ENCODE data around the gene NUP62CL. TPM values are rescaled to one million over a fixed set of nuclear protein-coding genes. Genes with fewer than 3 reads are reported as not detected.

NUP62CL gene
- polyA plus RNA-seq, 4 donors, result 11.5 to 12.4 (median 11.7) TPM

- DNase-seq (ENCODE audit: low read depth in 4 of 4, low spot score in 2 of 4), result no peak
These were observed 51.2 kb downstream of the NUP62CL start for GRCh38 chrX:107154787-107155620.

DNA sequence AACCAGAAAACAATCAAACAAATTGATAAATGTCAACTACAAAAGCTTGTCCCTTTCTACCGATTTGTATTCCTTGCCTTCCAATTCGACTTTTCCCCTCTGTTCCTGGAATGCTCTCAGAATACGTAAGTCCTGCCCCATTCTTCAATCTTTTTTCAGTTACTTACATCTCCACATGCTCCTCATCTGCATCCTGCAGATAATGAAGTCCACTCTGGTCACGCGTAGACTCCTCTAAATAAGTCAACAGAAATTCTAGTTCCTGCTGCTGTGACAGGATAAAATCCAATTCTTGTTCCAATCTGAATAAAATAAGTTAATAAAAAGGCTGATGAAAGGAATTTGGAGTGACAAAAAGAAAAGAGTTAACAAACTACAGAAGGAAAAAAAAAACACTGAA is 53.2 kb downstream of the NUP62CL start:
- DNase-seq (ENCODE audit: low read depth in 4 of 4, low spot score in 2 of 4), result no peak

DNA sequence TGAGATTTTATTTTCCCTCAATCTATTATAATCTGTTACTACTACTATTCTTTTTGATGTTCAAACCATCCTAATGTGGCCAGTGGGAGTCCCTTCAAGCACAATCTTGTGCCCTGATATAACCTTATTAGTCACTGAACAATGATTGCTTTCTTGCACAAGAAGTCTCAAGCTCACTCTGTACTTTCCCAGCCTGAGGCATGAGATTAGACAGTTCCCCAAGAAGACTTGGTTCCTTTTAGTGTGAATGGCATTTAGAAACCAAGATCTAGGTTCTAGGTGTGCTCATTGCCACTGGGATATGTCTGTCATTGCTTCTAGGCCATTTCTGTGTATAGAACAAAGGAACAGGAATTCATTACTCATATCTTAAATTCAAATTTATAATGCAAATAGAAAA is 59.6 kb downstream of the NUP62CL start:
- no peak for DNase-seq (ENCODE audit: low read depth in 4 of 4, low spot score in 2 of 4)

DNA sequence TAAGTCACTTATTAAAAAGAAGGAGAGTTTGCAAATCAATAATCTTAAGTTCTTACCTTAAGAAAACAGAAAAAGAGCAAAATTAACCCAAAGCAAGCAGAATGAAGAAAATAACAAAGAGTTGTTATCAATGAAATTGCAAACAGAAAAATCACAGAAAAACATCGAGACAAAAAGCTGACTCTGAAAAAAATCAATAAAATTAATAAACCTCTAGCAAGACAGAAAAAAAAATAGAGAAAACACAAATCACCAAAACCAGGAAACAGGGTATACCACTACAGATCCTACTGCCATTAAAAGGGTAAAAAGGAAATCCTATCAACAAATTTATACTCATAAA is 70.3 kb downstream of the NUP62CL start:
- DNase-seq (ENCODE audit: low read depth in 4 of 4, low spot score in 2 of 4), result no peak

DNA sequence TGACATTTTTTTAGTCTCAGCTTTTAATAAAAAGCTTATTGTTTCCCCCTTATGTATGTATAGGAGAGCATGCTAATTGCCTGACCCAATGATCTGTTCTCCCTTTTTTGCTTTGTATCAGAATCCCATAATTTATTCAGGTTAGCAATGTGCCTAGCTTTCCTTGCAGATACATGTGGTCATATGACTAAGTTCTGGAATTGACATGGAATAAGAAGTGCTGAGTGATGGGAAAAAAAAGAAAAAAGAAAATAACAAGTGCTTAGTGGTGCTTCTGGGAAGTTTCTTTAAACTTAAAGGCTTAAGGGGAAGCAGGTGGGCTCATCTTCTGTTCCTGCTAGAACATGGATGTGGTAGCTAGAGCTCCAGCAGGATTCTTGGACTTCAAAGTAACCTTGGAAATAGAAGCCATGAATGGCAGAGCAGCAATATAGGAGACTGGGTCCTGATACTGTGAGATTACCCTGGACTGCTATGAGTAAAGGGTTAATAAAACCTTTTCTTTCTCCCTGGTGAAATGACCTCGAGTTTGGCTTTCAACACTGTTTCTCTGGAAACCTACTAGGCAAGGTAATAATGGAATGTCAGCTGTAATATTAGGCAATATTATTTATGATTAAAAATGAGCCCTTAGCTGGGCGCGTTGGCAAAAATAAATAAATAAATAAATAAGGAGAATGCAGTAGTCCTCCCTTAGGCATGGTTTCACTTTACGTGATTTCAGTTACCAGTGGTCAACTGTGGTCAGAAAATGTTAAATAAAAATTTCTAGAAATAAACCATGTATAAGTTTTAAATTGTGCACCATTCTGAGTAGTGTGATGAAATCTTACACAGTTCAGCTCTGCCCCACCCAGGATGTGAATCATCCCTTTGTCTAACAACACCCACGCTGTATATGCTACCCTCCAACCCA is 70.9 kb downstream of the NUP62CL start:
- DNase-seq (ENCODE audit: low read depth in 4 of 4, low spot score in 2 of 4), result no peak

DNA sequence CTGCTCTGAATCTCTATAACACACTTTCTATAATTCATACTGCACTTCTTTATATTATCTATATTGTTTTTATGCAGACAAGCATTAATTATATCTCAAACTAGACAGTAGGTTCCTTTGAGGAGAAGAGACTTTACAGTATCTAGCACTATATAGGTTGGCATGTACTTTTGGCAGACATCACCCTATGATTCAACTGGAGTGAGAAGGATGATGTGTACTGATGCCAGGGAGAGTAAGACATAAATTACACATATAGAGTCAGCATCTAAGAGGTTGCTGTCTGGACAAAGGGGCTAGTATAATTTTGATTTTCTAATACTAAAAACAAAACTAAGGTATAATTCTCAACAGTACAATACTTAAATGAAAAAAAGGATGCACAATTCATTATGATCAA is 82.5 kb downstream of the NUP62CL start:
- no peak for DNase-seq (ENCODE audit: low read depth in 4 of 4, low spot score in 2 of 4)

DNA sequence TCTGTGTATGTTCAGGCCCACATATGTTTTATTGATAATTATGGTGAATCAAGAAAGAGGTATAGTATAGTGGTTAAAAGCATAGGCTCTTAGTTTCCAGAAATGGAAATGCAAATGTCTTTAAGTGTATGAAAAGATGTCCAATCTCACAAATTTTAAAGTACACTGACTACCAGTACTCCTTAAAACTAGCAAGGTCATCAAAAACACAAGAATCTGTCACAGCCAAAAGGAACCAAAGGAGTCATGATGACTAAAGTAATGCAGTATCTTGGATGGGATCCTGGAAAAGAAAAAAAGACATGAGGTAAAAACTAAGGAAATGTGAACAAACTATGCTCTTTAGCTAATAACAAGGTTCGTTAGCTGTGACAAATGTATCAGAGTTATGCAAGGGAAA is 87.0 kb downstream of the NUP62CL start:
- no peak for DNase-seq (ENCODE audit: low read depth in 4 of 4, low spot score in 2 of 4)

- peak; percentile 55 to 73 (median 64) for DNase-seq (ENCODE audit: low read depth in 4 of 4, low spot score in 2 of 4)
These were observed 87.7 kb downstream of the NUP62CL start, which contains the start of gene RBM41 for GRCh38 chrX:107118322-107119147. RBM41 (minus strand) TSS chrX:107118822; CDS start chrX:107118773, 49 bp downstream.

- DNase-seq (ENCODE audit: low read depth in 4 of 4, low spot score in 2 of 4), result peak in 2 of 4 donors; percentile 11 to 15
These were observed 88.3 kb downstream of the NUP62CL start for GRCh38 chrX:107117993-107118321.

- DNase-seq (ENCODE audit: low read depth in 4 of 4, low spot score in 2 of 4), result no peak
These were observed 98.8 kb downstream of the NUP62CL start for GRCh38 chrX:107107459-107107858.

GRCh38 chrX:107102980-107103379 is 103.3 kb downstream of the NUP62CL start:
- DNase-seq (ENCODE audit: low read depth in 4 of 4, low spot score in 2 of 4), result no peak

DNA sequence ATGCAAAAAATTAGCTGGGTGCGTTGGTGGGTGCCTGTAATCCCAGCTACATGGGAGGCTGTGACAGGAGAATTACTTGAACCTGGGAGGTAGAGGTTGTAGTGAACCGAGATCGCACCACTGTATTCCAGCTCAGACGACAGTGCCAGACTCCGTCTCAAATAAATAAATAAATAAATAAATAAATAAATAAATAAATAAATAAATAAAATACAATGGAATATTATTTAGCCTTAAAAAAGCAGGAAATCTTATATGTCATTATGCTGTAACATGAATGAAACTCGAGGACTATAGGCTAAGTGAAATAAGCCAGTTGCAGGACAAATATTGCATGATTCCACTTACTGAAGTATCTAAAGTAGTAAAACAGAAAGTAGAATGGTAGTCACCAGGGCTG is 130.1 kb downstream of the NUP62CL start:
- no peak for DNase-seq (ENCODE audit: low read depth in 4 of 4, low spot score in 2 of 4)

Other genes with a start within 250 kb of the NUP62CL start
- 10 to 100 TPM; 18.7 to 21.9 (median 19.8) TPM for gene MORC4, start 206.2 kb downstream of the NUP62CL start, polyA plus RNA-seq (ENCODE audit: insufficient read length in 4 of 4)
- 10 to 100 TPM; 14.3 to 37.2 (median 25.5) TPM for gene RBM41, start 87.6 kb downstream of the NUP62CL start, polyA plus RNA-seq (ENCODE audit: insufficient read length in 4 of 4)
- gene DNAAF6, start 178 bp upstream of the NUP62CL start, polyA plus RNA-seq (ENCODE audit: insufficient read length in 4 of 4), result under 1 TPM in 2 of 4 donors, not detected in 2; 0.08 to 0.14 TPM
- under 1 TPM; 0.29 to 0.57 (median 0.43) TPM for gene FRMPD3, start 243.2 kb upstream of the NUP62CL start, polyA plus RNA-seq (ENCODE audit: insufficient read length in 4 of 4)

Data from left renal cortex interstitium (tissue), 4 donors.